HG03457 (cell line): ENCODE measurements around the gene PPP1R12B.
"Not testable (repeated sequence)": the region's sequence is repeated elsewhere in the genome, so short reads cannot be mapped to it uniquely, and the experiment has no call there.

Experiments used
- ATAC-seq: cut with Tn5 transposase; IDR thresholded peaks from one replicate; pipeline ENCODE4 v1.9.1; 2021; ENCODE audit warnings: moderate number of reproducible peaks; ENCODE audit not compliant: unreplicated experiment

PPP1R12B gene

GRCh38 chr1:202575918-202576653 is 227.6 kb downstream of the PPP1R12B start:
- ATAC-seq = no peak

DNA sequence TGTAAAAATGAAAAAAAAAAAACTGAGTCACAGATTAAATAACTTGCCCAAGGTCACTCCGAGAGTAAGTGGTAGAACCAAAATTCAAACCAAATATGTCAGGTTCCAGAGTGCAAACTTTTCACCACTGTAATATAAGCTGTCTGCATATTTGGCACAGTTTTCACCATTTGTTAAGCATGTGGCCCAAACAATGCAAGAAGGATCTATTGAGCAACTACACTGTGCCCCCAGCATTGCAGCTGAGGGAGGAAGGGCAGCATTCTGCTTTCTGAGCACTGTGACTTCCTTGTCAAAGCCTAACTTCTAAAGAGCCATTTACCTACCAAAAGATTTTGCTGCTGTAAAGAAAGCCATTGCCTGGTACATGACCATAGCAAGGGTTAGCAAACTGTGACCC is 228.3 kb downstream of the PPP1R12B start:
- ATAC-seq = no peak

DNA sequence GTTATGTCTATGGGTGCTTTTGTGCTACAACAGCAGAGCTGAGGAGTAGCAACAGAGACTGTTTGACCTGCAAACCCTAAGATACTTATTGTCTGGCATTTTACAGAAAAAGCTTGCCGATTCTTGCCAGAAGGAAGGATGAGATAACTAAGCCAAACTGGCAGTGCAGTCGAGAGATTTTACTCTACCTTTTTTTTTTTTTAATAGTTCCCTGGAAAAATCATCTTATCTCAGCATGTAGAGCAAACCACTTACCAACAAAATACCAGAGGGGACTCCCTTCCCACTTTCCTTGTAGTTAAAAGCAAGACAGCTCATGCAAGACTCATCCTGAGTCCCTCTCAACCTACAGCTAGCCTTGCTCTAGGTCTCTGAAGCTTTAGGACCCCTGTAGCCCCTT is 228.9 kb downstream of the PPP1R12B start:
- ATAC-seq = no peak

DNA sequence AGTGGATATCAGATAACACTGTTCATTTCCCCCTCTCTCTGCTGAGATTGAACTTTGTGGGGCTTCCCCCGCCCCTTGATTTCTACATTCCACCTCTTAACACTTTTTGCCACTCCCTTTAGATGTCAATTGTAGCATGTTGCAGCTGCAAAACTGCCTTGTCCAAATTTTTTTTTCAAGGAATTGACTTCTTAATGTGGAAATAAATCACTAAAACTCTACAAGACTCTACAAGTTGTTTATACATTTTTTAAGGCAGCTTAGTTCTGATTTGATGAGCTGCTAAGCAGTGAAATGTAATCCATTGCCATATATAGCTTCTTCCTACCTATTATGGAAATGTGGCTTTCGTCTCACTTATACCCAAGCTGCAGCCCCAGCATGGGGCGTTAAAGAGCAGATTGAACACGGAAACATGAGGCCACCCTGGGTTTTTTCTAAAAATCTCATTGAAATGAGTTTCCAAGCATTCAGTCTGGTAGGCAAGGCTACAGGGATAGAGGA is 229.6 kb downstream of the PPP1R12B start:
- ATAC-seq = no peak

DNA sequence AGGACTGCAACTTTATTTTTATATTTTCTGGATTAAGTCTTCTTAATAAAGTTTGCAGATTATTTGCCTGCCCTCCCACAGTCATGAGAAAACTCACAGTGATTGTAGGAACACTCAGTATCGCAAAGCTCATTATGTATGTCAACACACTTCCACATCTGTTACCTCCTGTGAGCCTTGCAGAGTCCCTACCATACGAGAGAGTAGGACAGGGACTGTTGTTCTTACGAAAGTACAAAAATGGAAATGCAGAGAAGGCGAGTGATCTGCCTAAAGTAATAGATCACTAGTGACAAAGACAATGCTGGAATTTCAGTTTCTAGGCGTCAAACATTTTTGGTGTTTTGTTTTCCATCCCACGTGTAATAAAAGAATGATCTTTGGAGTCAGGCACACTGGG is 230.1 kb downstream of the PPP1R12B start:
- no peak for ATAC-seq

DNA sequence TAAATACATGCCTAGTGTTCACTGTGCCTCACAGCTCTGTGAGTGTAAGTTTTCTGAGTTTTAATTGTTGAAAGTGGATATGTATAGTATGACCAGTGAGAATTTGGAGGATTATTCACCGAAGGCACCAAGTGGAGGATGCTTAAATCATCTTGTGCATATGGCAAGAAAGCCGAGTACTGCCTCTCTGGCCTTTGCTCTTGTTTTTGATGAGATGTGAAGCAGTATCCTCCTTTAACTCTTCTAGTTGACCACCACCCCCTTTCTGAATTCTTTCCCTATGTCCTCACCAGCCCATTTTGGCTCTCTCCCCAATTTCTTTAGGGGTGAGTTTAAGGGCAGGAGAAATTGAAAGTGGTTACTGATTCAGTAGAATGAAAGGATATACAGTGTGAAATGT is 231.3 kb downstream of the PPP1R12B start:
- no peak for ATAC-seq

GRCh38 chr1:202580619-202581018 is 232.1 kb downstream of the PPP1R12B start:
- no peak for ATAC-seq

- not testable (repeated sequence) for ATAC-seq
Measured at GRCh38 chr1:202582350-202582749, 233.9 kb downstream of the PPP1R12B start.

DNA sequence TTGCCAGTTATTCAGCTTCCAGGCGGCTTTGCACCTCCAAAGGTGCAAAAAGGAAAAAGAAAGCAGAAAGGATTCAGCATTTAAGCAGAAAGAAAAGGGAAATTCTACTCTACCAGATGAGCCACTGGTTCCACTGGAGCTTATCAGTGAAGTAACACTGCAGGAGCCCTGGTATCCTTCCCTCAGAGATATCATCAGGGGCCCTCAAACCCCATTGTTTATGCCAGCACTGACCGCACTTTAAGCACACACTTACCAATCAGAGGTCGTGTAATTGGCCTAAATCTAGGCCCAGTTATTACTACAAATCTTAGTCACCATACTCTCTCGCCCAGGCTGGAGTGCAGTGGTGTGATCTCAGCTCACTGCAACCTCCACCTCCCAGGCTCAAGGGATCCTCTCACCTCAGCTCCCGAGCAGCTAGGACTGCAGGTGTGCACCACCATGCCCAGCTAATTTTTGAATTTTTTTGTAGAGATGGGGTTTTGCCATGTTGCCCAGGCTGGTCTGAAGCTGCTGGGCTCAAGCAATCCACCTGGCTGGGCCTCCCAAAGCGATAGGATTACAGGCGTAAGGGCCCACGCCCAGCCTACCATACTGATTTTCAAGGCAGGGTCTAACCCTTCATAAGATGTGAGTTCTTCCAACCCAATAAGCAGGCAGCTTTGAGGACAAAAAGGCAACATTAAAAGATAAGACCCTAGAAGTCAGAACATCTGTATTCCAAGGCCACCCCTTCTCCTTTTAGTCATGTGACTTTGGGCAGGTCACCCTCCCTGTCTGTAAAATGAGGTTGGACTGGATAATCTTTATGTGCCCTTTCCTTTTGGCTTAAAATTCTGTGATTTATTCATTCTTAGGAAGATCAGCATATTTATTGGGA is 236.4 kb downstream of the PPP1R12B start:
- ATAC-seq = no peak

DNA sequence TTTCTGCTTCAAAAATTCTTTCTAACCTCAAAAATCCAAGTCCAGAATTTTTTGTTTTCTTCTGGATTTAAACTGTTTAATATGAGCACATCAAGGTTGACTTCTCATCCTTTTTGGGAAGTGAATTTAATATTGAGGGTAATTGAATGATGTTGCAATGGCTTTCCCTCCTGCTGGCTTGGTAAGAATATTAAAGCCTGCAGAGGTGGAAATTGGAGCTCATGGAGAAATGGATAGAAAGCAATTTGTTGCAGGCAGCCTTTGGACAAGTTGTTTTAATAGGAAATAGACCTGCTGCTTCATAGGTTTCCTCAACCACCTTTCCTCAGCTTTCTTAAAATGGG is 237.1 kb downstream of the PPP1R12B start:
- ATAC-seq = no peak

GRCh38 chr1:202586018-202586821 is 237.7 kb downstream of the PPP1R12B start:
- ATAC-seq = no peak

GRCh38 chr1:202586871-202587270 is 238.4 kb downstream of the PPP1R12B start:
- ATAC-seq = no peak

DNA sequence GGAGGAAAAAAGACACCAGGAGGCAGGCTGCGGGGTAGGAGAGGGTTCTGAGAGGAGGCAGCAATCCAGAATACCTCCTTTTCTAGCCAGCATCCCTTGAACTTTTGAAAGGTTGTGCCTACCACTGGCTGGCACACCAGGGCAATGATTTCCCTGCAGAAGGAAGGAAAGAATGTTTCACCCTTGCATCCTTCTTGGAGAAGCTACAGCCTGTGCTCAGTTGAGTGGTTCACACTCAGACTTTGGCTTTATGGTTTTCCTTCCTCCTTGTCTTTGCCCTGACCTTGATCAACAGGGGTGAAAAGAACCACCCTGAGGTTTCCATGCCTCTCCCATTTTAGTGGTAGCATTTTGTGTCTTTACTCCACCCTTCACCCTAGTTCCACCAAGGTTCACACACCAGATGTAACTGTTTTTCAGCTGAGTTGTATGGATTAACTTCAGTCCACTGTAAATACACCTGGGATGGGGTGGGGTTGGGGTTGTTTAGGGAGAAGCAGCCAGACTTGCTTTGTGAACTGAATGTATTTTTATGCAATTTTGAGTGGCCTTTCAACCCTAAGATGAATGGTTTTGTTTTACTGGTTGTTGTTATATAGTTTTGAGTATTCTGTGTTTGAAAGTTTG is 239.5 kb downstream of the PPP1R12B start:
- ATAC-seq = no peak

GRCh38 chr1:202588503-202589189 is 240.1 kb downstream of the PPP1R12B start:
- no peak for ATAC-seq

GRCh38 chr1:202589190-202589930 is 240.9 kb downstream of the PPP1R12B start:
- no peak for ATAC-seq

- no peak for ATAC-seq
Measured at GRCh38 chr1:202590126-202590525, 241.6 kb downstream of the PPP1R12B start.

DNA sequence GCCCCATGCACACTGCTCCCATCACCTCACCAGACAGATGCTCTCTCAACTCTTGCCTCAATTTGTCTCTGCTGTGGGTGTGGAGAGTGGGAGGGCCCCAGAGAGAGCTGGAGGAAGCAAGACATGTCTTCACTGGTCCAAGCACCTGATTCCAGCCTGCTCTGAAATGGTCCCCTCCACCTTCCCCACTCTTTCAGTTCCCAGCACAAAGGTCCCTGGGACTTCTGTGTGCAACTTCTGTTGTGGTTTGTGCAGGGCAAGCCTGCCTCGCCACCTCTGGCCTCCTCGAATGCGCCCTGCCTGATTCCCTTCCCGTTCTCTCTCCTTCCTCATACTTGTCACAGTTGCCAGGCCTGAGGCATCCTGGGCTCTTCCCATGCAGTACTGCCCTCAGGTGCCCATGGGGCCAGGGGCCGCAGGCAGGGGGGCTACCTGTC is 242.5 kb downstream of the PPP1R12B start:
- no peak for ATAC-seq

DNA sequence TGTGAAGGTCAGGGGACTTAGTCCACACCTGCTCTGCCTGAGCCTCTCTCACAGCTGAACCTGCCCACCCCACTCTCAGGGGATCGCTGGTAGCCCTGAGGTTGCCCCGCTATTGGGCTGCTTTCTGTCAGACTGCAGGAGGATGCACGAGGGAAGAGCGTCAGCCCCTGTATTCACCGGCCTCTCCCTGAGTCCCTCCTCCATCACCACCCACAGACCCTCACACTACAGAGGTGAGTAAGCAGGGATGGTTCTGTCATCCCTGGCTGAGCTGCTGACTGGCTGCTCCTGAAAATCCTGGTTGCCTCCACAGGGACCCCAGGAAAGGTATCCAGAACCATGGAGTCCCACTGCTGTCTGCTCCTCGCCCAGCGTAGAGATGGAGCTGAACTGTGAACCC is 243.0 kb downstream of the PPP1R12B start:
- ATAC-seq = no peak

DNA sequence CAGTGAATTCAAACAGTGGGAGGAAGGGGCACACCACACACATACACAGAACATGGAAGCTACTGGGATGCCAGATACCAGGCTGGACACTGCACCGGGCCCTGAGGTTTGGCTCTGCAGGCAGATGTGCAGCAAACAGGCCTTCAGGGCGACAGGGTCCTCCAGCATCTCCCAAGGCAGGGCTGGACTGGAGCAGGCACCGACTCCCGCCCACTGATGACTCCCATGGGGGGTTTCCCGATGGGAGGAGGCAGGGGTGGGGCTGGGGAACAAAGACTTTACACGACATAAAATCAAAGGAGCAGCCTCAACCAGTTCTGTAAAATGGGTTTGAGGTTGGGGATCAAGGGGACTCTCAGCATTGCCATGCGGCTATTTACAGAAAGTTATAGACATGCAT is 243.6 kb downstream of the PPP1R12B start:
- ATAC-seq = no peak
